ENCODE data around the gene MCM5. TPM values are rescaled to one million over a fixed set of nuclear protein-coding genes. Genes with fewer than 3 reads are reported as not detected.

MCM5 gene
- total RNA-seq, 1 donor from 2014 or later = 8.3 TPM

DNA sequence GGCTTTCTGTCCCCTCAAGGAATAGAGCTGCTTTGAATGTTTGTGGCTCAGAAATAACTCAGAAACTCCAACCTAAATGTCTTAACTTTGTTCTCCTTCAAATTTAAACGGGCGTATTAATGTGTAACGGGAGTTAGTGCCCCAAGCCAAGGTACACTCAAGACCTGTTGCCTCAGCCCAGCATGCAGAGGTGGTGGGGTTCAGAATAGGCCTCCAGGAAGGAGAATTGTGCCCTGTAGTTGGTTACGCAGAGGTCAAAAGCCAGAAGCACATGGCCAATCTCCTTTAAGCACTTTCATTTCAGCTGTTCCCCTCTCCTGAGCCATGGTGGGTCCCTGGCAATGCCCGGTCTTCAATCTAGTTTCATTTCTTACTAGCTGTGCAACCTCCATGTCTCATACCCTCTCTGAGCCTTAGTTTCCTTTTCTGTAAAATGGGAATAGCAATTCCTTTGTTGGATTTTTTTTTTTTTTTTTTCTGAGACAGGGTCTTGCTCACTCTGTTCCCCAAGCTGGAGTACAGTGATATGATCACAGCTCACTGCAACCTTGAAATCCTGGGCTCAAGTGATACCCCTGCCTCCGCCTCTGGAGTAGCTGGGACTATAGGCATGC lies 14.9 kb upstream of the MCM5 start:
- Histone ChIP-seq H3K27me3 (ENCODE audit: low read depth) (no peaks in the 10 kb centered on the region), H3K4me3 (no peak overlapping the region), H3K36me3 (peaks cover 14% of the 10 kb centered on the region), H3K4me1 (peaks cover 14% of the 10 kb centered on the region), H3K27ac (replicated peaks) (no peak overlapping the region), H3K9me3 (replicated peaks) (no peaks in the 10 kb centered on the region)
- DNase-seq = no peak
- intact Hi-C loops (cut with micrococcal nuclease) = no loop called here
- TF ChIP-seq, protein P1, sequence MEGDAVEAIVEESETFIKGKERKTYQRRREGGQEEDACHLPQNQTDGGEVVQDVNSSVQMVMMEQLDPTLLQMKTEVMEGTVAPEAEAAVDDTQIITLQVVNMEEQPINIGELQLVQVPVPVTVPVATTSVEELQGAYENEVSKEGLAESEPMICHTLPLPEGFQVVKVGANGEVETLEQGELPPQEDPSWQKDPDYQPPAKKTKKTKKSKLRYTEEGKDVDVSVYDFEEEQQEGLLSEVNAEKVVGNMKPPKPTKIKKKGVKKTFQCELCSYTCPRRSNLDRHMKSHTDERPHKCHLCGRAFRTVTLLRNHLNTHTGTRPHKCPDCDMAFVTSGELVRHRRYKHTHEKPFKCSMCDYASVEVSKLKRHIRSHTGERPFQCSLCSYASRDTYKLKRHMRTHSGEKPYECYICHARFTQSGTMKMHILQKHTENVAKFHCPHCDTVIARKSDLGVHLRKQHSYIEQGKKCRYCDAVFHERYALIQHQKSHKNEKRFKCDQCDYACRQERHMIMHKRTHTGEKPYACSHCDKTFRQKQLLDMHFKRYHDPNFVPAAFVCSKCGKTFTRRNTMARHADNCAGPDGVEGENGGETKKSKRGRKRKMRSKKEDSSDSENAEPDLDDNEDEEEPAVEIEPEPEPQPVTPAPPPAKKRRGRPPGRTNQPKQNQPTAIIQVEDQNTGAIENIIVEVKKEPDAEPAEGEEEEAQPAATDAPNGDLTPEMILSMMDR (IDR thresholded peaks at IDR 0.05; ENCODE audit: borderline replicate concordance) = no peak

DNA sequence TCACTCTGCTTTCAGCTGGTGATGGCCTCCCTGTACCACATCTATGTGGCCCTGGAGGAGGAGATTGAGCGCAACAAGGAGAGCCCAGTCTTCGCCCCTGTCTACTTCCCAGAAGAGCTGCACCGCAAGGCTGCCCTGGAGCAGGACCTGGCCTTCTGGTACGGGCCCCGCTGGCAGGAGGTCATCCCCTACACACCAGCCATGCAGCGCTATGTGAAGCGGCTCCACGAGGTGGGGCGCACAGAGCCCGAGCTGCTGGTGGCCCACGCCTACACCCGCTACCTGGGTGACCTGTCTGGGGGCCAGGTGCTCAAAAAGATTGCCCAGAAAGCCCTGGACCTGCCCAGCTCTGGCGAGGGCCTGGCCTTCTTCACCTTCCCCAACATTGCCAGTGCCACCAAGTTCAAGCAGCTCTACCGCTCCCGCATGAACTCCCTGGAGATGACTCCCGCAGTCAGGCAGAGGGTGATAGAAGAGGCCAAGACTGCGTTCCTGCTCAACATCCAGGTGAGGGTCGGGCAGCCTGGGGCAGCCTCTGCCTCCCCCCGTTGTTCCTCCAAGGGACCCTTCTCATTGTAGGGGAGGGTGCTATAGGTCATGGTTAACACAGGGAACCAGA lies 13.2 kb upstream of the MCM5 start:
- Histone ChIP-seq H3K36me3 (peaks cover 14% of the 10 kb centered on the region), H3K4me1 (no peaks in the 10 kb centered on the region), H3K27ac (replicated peaks) (no peak overlapping the region), H3K9me3 (replicated peaks) (no peaks in the 10 kb centered on the region), H3K27me3 (ENCODE audit: low read depth) (no peaks in the 10 kb centered on the region), H3K4me3 (no peak overlapping the region)
- DNase-seq = no peak
- intact Hi-C loops (cut with micrococcal nuclease) = no loop called here
- TF ChIP-seq, protein P1 (IDR thresholded peaks at IDR 0.05; ENCODE audit: borderline replicate concordance) = no peak

DNA sequence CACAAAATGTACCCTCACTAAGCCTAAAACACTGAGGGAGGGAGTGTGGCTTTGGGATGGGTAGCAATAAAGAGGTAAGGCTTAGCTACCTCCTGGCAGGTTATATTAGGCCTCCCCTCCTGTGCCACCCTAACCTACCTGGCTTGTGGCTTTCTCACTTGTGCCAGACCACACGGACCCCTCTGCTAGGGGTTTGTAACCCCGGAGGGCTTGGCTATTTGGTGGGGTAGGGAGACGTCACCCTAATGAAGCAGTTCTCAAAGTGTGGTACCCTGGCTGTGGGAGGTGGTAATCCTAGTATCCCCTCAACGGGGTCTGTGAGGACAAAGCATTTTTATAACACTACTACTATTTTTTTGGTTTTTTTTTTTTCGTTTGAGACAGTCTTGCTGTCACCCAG lies 9.0 kb upstream of the MCM5 start:
- TF ChIP-seq, protein P1 (IDR thresholded peaks at IDR 0.05; ENCODE audit: borderline replicate concordance) = no peak
- Histone ChIP-seq H3K4me1 (no peaks in the 10 kb centered on the region), H3K9me3 (replicated peaks) (no peaks in the 10 kb centered on the region), H3K4me3 (no peak overlapping the region), H3K27me3 (ENCODE audit: low read depth) (no peaks in the 10 kb centered on the region), H3K27ac (replicated peaks) (no peak overlapping the region), H3K36me3 (peaks cover 14% of the 10 kb centered on the region)
- intact Hi-C loops (cut with micrococcal nuclease) = no loop called here
- DNase-seq = no peak

DNA sequence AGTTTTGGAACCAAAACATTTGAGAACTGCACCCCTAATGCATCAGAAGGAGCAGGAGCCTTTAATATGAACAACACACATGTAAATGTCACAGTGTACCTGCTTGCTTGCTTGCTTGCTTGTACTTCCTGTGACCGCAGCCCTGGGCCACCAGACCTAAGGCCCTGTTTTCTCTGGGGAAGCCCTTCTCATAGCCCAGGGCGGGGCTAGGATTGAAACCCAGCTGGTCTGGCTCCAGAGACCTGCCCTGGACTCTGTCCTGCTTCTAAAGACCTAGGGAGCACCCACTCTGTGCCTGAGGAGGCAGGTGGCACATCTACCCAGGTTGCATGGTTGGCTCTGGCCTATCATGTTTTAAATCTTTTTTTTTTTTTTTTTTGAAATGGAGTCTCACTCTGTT lies 7.6 kb upstream of the MCM5 start:
- TF ChIP-seq, protein P1 (IDR thresholded peaks at IDR 0.05; ENCODE audit: borderline replicate concordance) = no peak
- DNase-seq = no peak
- no peak overlapping the region for H3K4me3 ChIP-seq
- no peaks in the 10 kb centered on the region for H3K9me3 ChIP-seq (replicated peaks)
- peaks cover 7% of the 10 kb centered on the region for H3K36me3 ChIP-seq
- intact Hi-C loops (cut with micrococcal nuclease) = no loop called here
- H3K27me3 ChIP-seq (ENCODE audit: low read depth) = no peaks in the 10 kb centered on the region
- no peaks in the 10 kb centered on the region for H3K4me1 ChIP-seq
- no peak overlapping the region for H3K27ac ChIP-seq (replicated peaks)

DNA sequence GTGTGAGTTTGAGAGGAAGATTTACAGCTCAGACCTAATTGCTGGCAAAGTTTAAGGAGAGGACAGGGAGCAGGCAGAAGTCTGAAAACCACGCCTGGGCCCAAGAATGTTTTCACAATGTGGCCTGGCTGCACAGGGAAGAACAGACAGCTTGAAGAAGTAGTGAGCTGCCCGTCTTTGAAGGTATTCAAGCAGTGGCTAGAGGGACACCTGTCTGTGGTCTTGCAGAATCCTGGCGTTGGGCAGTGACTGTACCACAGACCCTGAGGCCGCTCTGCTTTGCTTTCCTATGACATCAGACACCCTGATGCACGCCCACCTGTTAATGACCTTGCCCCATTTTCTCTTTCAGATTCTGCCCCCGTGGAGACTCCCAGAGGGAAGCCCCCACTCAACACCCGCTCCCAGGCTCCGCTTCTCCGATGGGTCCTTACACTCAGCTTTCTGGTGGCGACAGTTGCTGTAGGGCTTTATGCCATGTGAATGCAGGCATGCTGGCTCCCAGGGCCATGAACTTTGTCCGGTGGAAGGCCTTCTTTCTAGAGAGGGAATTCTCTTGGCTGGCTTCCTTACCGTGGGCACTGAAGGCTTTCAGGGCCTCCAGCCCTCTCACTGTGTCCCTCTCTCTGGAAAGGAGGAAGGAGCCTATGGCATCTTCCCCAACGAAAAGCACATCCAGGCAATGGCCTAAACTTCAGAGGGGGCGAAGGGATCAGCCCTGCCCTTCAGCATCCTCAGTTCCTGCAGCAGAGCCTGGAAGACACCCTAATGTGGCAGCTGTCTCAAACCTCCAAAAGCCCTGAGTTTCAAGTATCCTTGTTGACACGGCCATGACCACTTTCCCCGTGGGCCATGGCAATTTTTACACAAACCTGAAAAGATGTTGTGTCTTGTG lies 6.6 kb upstream of the MCM5 start:
- Histone ChIP-seq H3K4me3 (no peak overlapping the region), H3K27me3 (ENCODE audit: low read depth) (no peaks in the 10 kb centered on the region), H3K9me3 (replicated peaks) (no peaks in the 10 kb centered on the region), H3K27ac (replicated peaks) (no peak overlapping the region), H3K4me1 (no peaks in the 10 kb centered on the region), H3K36me3 (no peaks in the 10 kb centered on the region)
- intact Hi-C loops (cut with micrococcal nuclease) = no loop called here
- no peak for DNase-seq
- TF ChIP-seq, protein P1 (IDR thresholded peaks at IDR 0.05; ENCODE audit: borderline replicate concordance) = no peak

Data from left ventricle myocardium inferior (tissue), 1 donor.